ENCODE measurements around the gene MROH7.

DNA sequence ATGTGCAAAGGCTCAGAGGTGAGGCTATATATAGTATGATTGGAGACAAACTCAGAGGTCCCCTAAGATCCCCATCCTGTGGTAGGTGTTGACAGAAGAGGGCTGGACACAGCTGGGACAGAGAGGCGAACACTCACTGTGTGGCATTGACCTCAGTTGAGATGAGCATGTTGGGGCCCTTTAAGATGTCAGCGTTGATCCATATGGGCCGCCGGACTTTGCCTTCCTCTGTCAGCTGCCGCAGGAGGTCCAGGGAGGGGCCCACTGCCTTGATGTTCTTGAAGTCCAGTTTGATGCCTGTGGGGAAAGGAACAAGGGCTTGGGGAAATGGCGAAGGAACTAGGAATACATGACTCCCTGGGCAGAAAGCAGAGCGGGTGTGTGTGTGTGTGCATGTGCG, 27.0 kb upstream of the MROH7 start:
- no peak for TF ChIP-seq POLR2AphosphoS5 (IDR thresholded peaks at IDR 0.05; ENCODE audit: low read depth, low read length)
- no peak for TF ChIP-seq TAF1 (IDR thresholded peaks at IDR 0.05; ENCODE audit: borderline replicate concordance, insufficient read depth, low read length)

Data from PFSK-1 (cell line).